Limb (tissue), 2 donors: ENCODE results near the gene MMP21.

Experiments used
- DNase-seq, 2 donors: peaks; one replicate each; pipeline ENCODE4 v3.0.0-alpha.2; 2016; ENCODE audit errors: extremely low spot score in 2 of 2

The MMP21 gene

DNA sequence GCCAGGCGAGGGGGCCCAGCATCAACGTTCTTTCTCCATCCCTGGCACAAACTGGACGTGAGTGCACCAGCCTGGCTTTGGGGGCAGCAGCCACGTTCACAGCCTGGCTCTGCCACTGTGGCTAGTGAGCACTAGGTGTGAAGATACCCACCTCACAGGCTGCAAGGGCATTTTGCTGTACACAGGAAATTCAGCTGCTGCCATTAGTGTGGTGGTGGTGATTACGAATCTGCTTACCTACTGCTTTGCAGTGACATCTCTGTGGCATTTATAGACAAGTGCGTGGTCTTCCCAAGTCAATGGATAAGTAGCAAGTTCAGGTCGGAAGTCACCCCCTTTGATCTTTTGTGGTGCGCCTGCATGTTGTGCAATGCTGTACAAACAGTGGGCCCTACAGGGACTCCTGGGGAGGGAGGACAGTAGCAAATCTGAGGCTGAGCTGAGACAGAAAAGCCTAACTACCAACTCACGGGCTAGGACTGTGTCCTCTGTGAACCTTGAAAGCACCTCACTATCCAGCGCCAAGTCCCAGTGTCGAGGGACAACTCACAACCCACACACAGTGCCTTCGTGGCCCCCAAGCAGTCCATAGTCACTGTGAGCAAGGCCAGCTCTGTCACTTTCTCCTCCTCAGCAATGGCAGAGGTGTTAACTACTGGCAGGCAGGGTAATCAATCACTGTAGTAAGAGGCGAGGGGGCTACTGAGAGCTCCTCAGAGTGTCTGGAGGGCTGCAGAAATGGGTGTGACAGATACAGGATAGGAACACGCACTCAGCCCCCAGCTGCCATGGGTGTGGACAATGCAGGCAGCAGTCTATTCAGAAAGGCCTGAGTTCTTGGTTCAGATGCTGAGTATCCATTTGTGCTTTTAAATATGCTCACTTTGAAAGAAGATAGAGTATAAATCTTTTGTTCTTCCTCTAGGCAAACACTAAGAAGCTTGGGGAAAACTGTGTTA lies 17.0 kb upstream of the MMP21 start:
- DNase-seq, result no peak

DNA sequence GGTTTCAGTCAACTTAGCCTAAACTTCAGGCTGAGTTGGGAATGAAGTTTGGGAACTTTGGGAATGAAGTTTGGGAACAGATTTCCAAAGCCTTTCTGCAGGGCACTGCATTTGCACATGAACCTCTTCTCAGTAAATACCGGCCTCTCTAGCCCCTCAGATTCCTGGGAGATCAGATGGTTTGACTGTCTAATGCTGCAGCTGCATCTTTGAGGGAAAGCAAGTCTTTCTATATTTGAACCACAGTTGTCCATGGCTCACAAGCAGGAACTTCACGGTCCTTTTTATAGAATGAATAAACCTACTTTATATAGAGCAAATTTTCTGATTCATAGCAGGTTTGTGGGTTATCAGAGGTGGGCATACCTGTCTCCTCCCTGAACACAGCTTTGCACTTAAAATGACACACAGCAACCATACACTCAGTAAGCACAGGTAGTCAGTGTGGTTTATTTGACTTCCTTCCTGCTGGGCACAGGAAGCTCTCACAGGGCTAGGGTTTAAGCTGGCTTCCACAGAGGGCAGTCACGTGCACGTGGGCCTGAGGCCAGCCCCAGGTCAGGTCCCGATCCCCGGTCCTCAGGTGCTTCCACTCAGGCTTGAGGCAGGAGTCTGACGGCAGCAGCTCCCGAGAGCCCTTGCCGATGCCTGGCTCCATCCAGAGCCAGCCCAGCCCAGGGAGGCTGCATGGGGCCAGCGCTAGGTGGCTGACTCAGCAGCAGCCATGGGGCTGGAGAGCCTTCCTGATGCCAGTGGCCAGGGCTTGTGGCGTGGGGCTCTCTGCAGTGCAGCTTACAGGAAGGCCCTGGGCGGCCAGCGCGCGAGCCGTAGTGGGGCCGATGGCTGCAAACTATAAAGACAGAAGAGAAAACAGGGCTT lies 12.8 kb upstream of the MMP21 start:
- no peak for DNase-seq

DNA sequence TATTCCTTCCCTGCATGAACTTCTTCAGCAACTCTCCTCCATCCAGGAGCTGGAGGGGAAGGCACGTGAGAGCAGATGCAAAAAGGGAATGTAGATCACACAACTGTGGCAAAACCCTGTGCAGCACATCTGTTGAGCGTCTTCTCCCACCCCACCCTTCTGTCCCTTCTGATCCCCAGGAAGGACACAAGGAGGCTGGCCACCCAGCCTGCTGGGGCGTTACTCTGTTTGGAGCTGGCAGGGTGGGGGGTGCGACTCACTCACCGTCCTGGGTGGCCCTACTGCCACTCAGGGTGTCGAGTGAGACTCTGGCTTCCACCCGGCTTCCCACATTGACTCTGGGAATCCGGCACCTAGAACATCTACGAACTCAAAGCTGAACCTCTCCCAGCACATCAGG lies 10.2 kb upstream of the MMP21 start:
- DNase-seq, result no peak

DNA sequence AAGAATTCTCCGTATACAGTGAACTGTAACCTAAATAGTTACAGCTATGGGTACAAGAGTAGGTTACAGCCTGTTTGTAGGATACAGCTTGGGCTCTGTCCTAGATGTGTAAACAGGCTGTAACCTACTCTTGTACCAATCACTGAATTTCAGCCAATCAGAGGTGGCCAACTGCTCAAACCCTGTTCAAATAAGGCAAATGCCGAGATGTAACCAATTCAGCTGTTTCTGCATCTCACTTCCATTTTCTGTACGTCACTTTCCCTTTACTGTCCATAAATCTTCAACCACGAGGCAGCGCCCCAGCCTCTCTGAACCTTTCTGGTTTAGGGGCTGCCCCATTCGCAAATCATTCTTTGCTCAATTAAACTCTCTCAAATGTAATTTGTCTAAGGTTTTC lies 8.3 kb upstream of the MMP21 start:
- no peak for DNase-seq

DNA sequence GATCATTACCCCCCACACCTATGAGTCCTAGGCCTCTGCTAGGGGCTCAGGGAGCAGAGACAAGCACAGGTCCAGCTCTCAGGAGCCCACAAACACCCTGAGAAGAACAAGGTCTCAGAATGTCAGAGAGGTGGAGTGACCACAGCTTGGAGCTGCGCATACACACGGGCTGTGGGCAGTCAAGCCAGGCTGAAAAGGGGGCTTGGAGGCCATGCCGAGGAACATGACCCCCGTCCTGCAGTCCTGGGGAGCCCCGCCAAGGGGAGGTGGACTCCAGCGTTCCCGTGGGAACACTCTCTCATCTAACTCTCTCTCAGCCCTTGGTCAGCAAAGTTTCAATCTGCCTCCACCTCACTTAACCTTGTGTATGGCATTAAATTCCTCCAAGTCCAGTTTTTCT lies 7.8 kb upstream of the MMP21 start:
- no peak for DNase-seq

DNA sequence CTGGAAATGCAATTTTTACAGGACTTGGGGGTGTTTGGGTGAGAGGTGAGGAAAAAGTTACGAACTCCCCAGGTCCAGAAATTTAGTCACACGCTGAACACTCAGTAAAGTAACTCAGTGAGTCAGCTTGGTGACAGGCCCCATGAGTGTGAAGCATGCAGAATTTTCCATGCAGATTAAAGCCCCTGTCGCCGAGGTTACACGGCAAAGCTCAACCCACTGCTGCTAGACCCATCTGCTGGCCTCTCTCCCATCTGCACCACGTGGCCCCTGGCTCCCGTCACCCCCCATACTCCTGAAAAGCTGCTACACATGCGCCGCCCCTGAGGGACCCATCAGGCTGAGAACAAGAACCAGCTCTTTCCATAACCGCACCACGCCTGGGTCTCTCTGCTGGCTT lies 7.0 kb upstream of the MMP21 start:
- DNase-seq, result peak; percentile 15 to 62

DNA sequence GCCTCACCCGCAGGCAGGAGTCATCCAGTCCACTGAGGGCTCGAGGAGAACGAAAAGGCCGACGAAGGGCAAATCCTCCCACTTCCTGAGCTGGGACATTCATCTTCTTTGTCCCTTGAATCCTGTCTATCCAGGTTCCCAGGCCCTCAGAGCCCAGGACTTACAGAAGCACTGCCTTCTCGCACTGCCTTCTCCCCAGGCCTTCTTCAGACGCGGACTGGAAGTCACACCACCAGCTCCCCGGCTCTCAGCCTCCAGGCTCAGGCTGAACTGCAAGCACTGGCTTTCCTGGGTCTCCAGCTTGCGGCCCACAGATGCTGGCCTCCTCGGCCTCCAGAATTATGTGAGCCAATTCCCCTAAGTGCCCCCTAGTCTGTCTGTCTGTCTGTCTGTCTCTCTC lies 6.4 kb upstream of the MMP21 start:
- no peak for DNase-seq

DNA sequence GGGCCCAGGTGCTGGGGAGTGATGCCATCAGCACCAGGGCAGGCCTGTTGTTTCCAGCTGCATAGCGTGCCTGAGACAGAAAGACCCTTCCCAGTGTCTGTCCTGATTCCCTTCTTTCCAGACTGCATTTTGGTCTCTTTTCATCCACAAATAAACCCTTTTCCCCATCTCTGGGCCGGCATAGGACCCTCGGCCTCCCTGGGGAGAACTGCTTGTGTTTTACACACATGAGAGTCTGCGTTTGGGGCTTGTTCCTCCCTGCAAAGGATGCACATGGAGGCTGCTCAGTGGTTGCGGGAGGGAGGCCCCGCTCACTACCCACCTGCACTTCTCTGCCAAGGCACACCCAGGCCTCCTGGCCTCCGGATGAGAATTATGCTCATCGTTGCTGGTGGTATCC lies 5.8 kb upstream of the MMP21 start:
- DNase-seq, result no peak

DNA sequence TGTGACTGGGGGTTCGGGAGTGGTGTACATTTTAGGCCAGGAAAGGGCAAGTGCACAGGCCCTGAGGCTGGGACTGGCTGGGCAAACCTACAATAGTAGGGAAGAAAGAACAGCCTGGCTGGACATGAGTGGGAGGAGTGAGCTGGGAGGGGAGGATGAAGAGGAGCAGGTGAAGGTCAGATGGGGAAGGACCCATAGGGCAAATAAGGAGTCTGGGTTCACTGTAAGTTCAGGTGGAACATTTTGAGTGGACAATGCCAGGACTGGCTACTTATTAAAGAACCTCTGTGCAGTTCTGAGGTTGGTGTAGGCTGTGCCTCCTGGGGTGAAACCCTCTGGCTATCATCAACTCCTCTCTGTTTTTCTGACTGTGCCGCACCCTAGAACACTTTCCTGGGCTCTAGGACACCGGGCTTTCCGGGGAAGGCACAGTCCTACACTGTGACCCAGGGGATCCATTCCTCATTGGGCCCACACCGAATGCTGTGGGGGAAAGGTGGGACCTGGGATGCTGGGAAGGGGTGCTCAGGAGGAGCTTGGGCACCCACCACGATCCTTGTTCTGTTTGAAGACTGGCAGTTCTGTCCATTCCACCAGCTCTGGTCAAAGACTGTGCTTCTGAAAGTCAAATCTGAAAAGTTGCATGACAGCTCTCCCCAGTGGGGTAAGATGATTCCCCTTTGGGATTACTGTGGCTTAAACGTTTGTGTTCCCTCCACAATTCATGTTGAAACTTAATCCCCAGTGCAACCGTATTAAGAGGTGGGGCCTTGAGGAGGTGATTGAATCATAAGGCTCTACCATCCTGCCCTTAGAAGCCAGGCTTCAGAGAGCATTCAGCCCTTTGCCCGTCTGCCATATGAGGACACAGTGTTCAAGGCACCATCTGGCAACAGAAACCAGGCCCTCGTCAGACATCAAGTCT lies 4.0 kb upstream of the MMP21 start:
- DNase-seq, result no peak

DNA sequence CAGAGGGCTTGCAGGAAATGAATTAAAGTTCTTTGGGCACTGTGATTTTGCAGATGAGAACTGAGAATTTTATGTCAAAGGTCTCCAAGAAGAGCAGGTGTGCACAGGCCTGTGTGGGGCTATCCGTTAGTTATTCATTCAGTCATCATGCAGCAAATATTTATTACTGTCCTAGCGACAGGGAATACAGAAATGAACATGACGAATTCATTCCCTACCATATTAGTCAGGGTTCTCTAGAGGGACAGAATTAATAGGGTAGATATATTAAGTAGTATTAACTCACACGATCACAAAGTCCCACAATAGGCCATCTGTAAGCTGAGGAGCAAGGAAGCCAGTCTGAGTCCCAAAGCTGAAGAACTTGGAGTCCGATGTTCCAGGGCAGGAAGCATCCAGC lies 2.9 kb upstream of the MMP21 start:
- DNase-seq, result no peak

DNA sequence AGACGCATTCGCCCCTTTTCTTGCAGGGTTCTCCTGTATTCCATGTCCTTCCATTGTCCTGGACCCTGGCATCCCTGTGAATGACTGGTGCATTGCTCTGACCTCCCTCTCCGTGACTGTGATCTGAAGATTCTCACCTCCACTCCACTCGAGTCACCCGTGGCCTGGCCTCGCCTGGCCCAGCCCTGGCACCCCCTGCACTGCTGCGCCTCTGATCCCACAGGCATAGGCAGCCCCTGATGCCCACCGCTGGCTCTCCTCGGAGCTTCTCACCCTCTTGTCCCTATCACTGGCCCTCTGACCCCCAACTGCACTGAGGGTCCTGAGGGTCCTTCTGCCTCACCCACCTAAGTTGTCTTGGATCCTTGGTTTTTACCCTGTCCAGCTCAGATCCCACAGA lies 2.2 kb upstream of the MMP21 start:
- no peak for DNase-seq

DNA sequence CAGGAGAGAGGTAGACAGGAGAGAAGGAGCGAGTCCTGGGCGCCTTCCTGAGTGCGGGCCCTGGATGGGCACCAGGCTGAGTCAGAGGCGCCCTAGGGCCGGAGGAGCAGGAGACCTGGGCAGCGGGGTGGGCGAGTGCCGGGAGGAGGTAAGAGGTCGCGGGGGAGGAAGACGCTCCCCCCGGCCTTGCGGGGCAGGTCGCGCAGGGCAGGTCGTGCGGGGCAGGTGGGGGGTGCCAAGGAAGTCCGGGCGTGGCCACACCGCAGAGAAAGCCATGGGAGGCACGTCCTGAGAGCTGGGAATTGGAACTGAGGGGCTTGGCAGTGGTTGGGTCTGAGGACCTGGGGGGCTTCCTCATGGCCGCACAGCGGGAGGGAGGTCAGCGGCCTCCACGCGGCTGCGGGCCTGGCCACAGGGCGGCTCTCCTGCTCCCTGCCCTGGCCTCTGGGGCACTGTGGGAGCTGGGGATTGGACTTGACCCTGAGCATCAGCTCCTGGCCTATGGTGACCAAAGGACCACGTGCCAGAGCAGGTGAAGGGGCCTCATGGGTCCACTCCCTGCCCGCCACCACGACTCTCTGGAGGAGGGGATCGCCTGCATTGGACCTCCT lies 935 bp downstream of the MMP21 start:
- no peak for DNase-seq

DNA sequence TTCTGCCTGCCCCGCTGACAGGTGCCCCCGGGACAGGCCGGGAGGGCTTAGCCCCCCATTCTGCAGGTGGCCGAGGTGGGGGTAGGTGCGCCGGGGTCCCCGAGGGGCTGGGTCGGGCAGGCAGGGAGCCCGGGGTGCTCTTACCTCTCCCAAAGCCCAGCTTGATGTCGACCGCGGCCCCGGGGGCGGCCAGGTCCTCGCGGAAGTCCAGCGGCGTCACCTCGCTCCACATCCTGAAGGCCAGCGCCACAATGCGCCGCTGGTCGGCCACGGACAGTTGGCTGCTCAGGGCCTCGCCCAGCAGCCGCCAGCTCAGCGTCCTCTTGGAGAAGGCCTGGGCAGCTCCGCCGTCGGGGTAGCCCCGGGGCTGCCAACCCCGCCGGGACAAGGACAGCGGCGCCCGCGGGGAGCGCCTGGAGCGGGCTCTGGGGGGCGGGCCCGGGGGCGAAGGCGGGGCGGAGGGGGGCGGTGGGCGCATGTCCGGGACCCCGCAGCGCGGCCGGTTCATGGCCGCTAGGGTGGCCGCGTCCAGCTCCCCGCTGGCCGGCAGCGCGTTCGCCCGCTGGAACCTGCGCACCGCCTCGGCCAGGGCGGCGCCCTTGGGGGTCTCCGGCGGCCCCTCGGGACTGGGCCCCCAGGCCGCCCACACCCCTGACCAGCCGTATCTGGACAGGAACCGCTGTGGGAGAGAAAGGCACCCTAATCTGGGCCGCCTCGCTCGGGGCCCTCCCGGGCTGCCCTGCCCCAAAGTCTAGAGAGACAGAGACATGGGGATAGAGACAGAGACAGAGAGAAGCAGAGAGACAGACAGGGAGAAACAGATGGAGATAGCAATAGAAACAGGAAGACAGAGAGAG lies 1.7 kb downstream of the MMP21 start:
- DNase-seq, result no peak

DNA sequence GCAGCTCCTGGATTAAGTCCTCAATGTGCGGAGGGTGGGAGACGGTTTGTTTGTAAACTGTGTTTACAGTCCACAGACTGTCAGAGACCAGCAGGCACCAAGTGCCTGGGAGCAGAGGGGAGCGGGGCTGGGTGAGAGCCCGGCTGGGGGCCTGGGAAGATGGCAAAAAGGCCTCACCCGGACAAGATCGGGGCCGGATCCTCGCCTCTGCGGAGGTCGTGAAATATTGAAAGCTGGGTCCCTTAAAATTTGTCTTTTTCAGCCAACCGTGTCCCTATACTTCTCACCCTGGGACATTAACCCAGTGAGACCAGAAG lies 2.8 kb downstream of the MMP21 start:
- no peak for DNase-seq

DNA sequence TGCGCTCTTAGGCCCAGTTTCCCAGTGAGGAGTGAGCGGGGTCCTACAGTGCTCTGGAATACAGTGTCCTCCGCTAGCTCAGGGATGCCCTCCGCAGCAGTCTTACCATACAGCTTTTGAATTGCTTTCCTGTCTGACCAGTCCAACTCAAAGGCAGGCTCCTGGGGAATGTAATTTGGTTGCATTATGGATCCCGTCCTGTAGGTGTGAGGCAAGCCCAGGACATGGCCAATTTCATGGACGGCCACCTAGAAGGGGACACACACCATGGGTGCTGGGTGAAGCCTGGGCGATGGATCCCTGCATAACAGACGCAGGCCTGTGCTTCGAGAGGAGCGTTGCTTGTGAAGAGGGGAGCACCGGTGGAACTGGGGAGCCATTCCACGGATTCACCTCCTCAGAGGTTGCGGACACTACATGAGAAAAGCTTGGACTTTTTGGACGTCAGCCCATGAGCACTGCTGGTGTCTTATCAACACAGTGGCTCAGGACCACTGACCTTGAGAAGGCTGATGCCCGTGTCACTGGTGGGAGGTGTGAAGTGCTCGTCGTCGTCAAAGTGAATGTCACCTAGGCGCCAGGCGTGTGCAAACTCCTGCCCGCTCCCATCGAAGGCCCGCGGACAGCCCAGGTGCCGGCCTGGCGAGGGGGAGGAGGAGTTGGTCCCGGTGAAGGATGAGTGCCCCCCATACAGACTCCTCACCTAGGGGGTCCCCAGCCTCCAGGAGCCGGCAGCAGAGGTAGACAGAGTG lies 3.3 kb downstream of the MMP21 start:
- no peak for DNase-seq

DNA sequence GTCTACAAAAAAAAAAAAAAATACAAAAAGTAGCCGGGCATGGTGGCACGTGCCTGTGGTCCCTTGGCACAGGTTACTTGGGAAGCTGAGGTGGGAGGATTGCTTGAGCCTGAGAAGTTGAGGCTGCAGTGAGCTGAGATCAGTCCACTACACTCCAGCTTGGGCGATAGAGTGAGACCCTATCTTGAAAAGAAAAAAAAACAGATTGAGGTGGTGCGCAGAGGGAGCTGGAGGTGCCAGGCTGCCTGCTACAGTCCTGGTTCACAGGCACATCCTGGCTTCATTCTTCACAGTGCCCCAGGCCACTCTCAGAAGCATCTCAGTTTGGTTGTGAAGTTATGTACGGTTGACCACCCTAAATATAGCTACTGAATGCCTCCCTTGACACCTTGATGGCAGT lies 4.8 kb downstream of the MMP21 start:
- DNase-seq, result no peak

DNA sequence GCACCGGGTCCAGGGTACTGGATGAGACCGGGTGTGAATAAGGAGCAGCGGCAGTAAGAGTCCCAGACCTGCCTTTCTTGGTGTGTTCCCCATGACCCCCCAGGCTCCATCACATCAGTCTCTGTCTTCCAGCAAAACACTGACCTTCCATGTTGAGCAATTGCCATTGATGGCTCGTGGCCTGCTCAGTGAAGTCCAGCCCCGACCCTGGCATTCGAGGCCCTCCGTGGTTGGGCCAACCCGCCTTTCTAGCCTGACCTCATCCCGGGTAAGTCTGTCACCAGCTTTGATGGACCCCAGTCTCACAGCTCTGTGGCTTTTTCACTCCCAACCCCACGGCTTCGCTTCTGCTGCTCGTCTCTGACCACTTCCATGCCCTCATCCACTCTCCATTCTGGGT lies 6.4 kb downstream of the MMP21 start:
- no peak for DNase-seq

DNA sequence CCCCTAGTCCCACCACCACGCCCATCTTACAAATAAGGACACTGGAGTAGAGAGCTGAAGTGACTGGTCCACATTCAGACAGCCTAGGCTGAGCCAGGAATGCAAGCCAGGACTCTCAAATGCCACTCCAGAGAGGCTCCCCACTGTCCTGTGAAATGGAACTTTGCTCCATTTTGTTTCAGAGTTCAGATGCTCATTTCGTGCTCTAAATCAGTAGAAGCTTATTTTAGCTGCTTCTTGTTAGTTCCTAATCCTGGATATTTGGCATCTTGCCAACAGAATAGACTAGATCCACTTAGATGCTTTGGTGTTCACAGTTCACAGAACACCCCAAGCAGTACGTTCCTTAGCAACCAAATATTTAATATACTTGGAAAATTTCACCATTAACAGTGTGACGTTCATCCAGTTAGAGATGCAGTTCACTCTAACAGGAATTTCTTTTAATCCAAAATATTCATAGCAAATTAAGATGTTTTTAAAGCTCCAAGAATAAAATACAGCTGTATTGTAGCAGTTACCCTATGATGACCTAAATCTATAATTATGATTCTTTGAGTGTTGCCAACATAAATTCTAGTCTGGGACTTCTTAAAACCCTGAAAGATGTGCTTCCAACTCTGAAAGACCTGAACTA lies 7.3 kb downstream of the MMP21 start:
- peak in 1 of 2 donors; percentile 89 for DNase-seq

DNA sequence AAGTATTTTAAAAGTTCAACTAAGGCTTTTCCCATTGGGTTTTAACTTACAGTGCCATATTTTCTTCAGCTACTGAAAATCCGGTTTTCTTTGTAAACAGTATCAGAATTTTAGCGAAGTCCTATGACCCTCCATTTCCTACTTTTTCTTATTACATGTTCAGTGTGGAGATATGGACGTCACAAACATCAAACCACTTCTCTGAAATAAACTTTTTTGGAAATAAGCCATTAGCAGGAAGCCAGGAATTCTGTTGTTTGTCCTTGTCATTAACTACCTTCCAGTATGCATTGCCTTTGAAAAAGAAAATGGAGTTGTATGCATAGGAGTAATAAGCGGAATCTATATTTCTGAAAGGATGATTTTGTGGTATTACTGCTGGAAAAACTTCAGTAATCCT lies 9.1 kb downstream of the MMP21 start:
- no peak for DNase-seq
